ENCODE measurements around the gene AFG1L.
"Not testable (repeated sequence)": the region's sequence is repeated elsewhere in the genome, so short reads cannot be mapped to it uniquely, and the experiment has no call there.

Gene AFG1L

GRCh38 chr6:108368431-108369030 is 73.7 kb downstream of the AFG1L start:
- H3K79me2 ChIP-seq (ENCODE audit: low read length) = no peaks in the 10 kb centered on the region
- TF ChIP-seq EZH2phosphoT487 (IDR thresholded peaks at IDR 0.05; ENCODE audit: low read depth) = no peak
- TF ChIP-seq, protein P1, sequence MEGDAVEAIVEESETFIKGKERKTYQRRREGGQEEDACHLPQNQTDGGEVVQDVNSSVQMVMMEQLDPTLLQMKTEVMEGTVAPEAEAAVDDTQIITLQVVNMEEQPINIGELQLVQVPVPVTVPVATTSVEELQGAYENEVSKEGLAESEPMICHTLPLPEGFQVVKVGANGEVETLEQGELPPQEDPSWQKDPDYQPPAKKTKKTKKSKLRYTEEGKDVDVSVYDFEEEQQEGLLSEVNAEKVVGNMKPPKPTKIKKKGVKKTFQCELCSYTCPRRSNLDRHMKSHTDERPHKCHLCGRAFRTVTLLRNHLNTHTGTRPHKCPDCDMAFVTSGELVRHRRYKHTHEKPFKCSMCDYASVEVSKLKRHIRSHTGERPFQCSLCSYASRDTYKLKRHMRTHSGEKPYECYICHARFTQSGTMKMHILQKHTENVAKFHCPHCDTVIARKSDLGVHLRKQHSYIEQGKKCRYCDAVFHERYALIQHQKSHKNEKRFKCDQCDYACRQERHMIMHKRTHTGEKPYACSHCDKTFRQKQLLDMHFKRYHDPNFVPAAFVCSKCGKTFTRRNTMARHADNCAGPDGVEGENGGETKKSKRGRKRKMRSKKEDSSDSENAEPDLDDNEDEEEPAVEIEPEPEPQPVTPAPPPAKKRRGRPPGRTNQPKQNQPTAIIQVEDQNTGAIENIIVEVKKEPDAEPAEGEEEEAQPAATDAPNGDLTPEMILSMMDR (IDR thresholded peaks at IDR 0.05; ENCODE audit: low read depth, low read length) = no peak
- H3K4me3 ChIP-seq (ENCODE audit: low read length) = no peak overlapping the region

DNA sequence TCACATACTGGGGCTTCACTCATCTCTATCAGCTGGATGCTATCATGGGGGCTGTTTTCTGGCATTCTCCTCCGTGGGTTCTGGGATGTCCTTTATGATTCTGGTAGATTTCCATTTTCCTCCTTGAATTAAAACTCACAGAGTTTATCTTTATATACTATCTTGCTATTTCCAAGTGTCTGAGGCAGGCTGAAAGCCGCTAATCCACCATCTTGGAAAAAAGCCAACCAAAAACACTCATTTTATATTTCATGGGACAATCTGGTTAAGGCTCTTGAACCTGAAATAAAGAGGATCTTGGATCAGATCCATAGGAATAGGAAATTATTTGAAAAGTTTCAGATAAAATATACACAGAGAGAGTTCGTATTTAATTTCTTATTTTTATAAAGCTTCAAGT is 86.0 kb downstream of the AFG1L start:
- no peaks in the 10 kb centered on the region for H3K36me3 ChIP-seq (replicated peaks; ENCODE audit: low read depth, low read length)
- H3K4me3 ChIP-seq (ENCODE audit: low read length) = no peak overlapping the region
- no peaks in the 10 kb centered on the region for H3K4me1 ChIP-seq (ENCODE audit: low read length)
- H3K9me3 ChIP-seq (ENCODE audit: insufficient read depth, low read length) = no peaks in the 10 kb centered on the region
- no peak overlapping the region for H3K9ac ChIP-seq (ENCODE audit: low read length)
- H3K27ac ChIP-seq (ENCODE audit: low read length) = no peak overlapping the region
- H3K27me3 ChIP-seq (ENCODE audit: low read depth, low read length) = no peaks in the 10 kb centered on the region
- H3K79me2 ChIP-seq (ENCODE audit: low read length) = no peaks in the 10 kb centered on the region
- no peaks in the 10 kb centered on the region for H4K20me1 ChIP-seq (ENCODE audit: insufficient read depth, low read length)
- H2AFZ ChIP-seq (ENCODE audit: low read depth, low read length) = no peak overlapping the region
- no peak overlapping the region for H3K4me2 ChIP-seq (ENCODE audit: low read length)
- TF ChIP-seq, protein P1 (IDR thresholded peaks at IDR 0.05; ENCODE audit: low read depth, low read length) = no peak
- no peak for TF ChIP-seq EZH2phosphoT487 (IDR thresholded peaks at IDR 0.05; ENCODE audit: low read depth)

More at GRCh38 chr6:108368431-108369030, 73.7 kb downstream of the AFG1L start:
- Histone ChIP-seq H3K27me3 (ENCODE audit: low read depth, low read length) (no peaks in the 10 kb centered on the region), H3K4me2 (ENCODE audit: low read length) (no peak overlapping the region), H3K9me3 (ENCODE audit: insufficient read depth, low read length) (no peaks in the 10 kb centered on the region), H2AFZ (ENCODE audit: low read depth, low read length) (no peak overlapping the region), H3K4me1 (ENCODE audit: low read length) (peaks cover 18% of the 10 kb centered on the region), H3K36me3 (replicated peaks; ENCODE audit: low read depth, low read length) (no peaks in the 10 kb centered on the region), H4K20me1 (ENCODE audit: insufficient read depth, low read length) (no peaks in the 10 kb centered on the region), H3K27ac (ENCODE audit: low read length) (no peak overlapping the region), H3K9ac (ENCODE audit: low read length) (no peak overlapping the region)

- H3K36me3 ChIP-seq (replicated peaks; ENCODE audit: low read depth, low read length) = no peaks in the 10 kb centered on the region
- no peaks in the 10 kb centered on the region for H3K4me1 ChIP-seq (ENCODE audit: low read length)
- no peaks in the 10 kb centered on the region for H3K9me3 ChIP-seq (ENCODE audit: insufficient read depth, low read length)
- H4K20me1 ChIP-seq (ENCODE audit: insufficient read depth, low read length) = no peaks in the 10 kb centered on the region
- no peak overlapping the region for H3K27ac ChIP-seq (ENCODE audit: low read length)
- H3K4me2 ChIP-seq (ENCODE audit: low read length) = no peak overlapping the region
- no peak overlapping the region for H3K4me3 ChIP-seq (ENCODE audit: low read length)
- TF ChIP-seq, protein P1 (IDR thresholded peaks at IDR 0.05; ENCODE audit: low read depth, low read length) = no peak
- TF ChIP-seq EZH2phosphoT487 (IDR thresholded peaks at IDR 0.05; ENCODE audit: low read depth) = no peak
- no peak overlapping the region for H2AFZ ChIP-seq (ENCODE audit: low read depth, low read length)
- no peaks in the 10 kb centered on the region for H3K79me2 ChIP-seq (ENCODE audit: low read length)
- no peaks in the 10 kb centered on the region for H3K27me3 ChIP-seq (ENCODE audit: low read depth, low read length)
- H3K9ac ChIP-seq (ENCODE audit: low read length) = no peak overlapping the region
Observed at GRCh38 chr6:108383981-108384380, 89.1 kb downstream of the AFG1L start.

GRCh38 chr6:108389190-108389589 is 94.3 kb downstream of the AFG1L start:
- not testable (repeated sequence) for H2AFZ ChIP-seq (ENCODE audit: low read depth, low read length); H3K9me3 ChIP-seq (ENCODE audit: insufficient read depth, low read length); H4K20me1 ChIP-seq (ENCODE audit: insufficient read depth, low read length); H3K27me3 ChIP-seq (ENCODE audit: low read depth, low read length); H3K9ac ChIP-seq (ENCODE audit: low read length); H3K79me2 ChIP-seq (ENCODE audit: low read length); H3K27ac ChIP-seq (ENCODE audit: low read length); H3K4me1 ChIP-seq (ENCODE audit: low read length); H3K4me2 ChIP-seq (ENCODE audit: low read length); H3K4me3 ChIP-seq (ENCODE audit: low read length); H3K36me3 ChIP-seq (replicated peaks; ENCODE audit: low read depth, low read length)

Data from OCI-LY3 (cell line).